Panc1 (cell line): ENCODE results near the gene STAG2. TPM values are rescaled to one million over a fixed set of nuclear protein-coding genes. Genes with fewer than 3 reads are reported as not detected.

Experiments
- ATAC-seq: fragments of 200-7000 bp; cut with Tn5 transposase; 2 replicates; pipeline ENCODE4 v1.9.1; 2020; ENCODE audit warnings: mild to moderate bottlenecking, moderate library complexity
- BruUV-seq: library from RNA; stranded (reverse); fragments of 400-500 nt; replicated peaks from 2 replicates; lab custom pipeline; 2021; lab: Mats Ljungman, UMichigan
- CTCF ChIA-PET: fragments of 300-600 bp; sonication (Branson Sonifier 250); formaldehyde crosslinking; loops from one replicate; lab custom pipeline; 2022; ENCODE audit warnings: antibody characterized with exemption; lab: Charles Lee
- POLR2A ChIA-PET: fragments of 300-600 bp; sonication (Branson Sonifier 250); formaldehyde crosslinking; loops from one replicate; lab custom pipeline; 2022; ENCODE audit warnings: antibody characterized with exemption; lab: Charles Lee
- DNase-seq: peaks from one replicate; pipeline ENCODE4 v3.0.0-alpha.2; 2010; ENCODE audit warnings: low read depth, low spot score
- H3K27ac ChIP-seq: 2 replicates; pipeline ENCODE4 v1.5.1; 2011; ENCODE audit warnings: mild to moderate bottlenecking, low read length, inconsistent platforms
- H3K27me3 ChIP-seq: fragments of 200-500 bp; sonication (Bioruptor generic); 2 replicates; pipeline ENCODE4 v1.6.0; 2014; ENCODE audit warnings: low read length, inconsistent platforms; ENCODE audit not compliant: control insufficient read depth, insufficient read depth
- H3K36me3 ChIP-seq: fragments of 200-500 bp; sonication (Bioruptor generic); 2 replicates; pipeline ENCODE4 v1.5.1; 2014; ENCODE audit warnings: inconsistent platforms, mild to moderate bottlenecking, low read length, moderate library complexity; ENCODE audit not compliant: control insufficient read depth, insufficient read depth
- H3K4me1 ChIP-seq: 2 replicates; pipeline ENCODE4 v1.5.1; 2011; ENCODE audit warnings: inconsistent platforms, mild to moderate bottlenecking, low read length, moderate library complexity; ENCODE audit not compliant: control insufficient read depth, insufficient read depth
- H3K4me3 ChIP-seq, 2 experiments: 2 replicates each; pipeline ENCODE4 v1.5.1; 2011 to 2012; ENCODE audit warnings: low read depth in 2 of 2, low read length in 2 of 2, mild to moderate bottlenecking in 2 of 2, inconsistent platforms in 1 of 2, moderate library complexity in 1 of 2
- H3K9me3 ChIP-seq: fragments of 200-500 bp; sonication (Bioruptor generic); 2 replicates; pipeline ENCODE4 v1.5.1; 2014; ENCODE audit warnings: low read depth, mild to moderate bottlenecking, inconsistent platforms, low read length, moderate library complexity; ENCODE audit not compliant: control insufficient read depth, insufficient read depth
- POLR2AphosphoS5 ChIP-seq: IDR thresholded peaks from 2 replicates; pipeline ENCODE4 v1.6.1; 2012; ENCODE audit warnings: mild to moderate bottlenecking, low read depth, low read length, moderate library complexity
- SIN3A ChIP-seq: IDR thresholded peaks from 2 replicates; pipeline ENCODE4 v1.6.1; 2012; ENCODE audit warnings: low read depth, mild to moderate bottlenecking, low read length, moderate library complexity, borderline replicate concordance; ENCODE audit not compliant: insufficient read depth
- TCF7L2 ChIP-seq: IDR thresholded peaks from 2 replicates; pipeline ENCODE4 v1.6.1; 2011; ENCODE audit warnings: mild to moderate bottlenecking, low read depth, low read length, inconsistent platforms
- in situ Hi-C: cut with HindIII; loops from 2 replicates; pipeline ENCODE4 v1.10.0; 2016; ENCODE audit warnings: low sequenced_read_pairs, low pct_unique_long_range_greater_than_20kb
- intact Hi-C: fragments of 100-400 bp; cut with micrococcal nuclease; formaldehyde crosslinking; loops from one replicate; pipeline ENCODE4 v1.10.0; 2022; ENCODE audit not compliant: unreplicated experiment
- total RNA-seq: library from RNA; stranded (reverse); gene quantifications from one replicate; pipeline ENCODE4 v1.2.1, GENCODE V29; 2021; ENCODE audit not compliant: unreplicated experiment
- TF ChIP-seq, protein P1 (sequence below), 2 experiments: IDR thresholded peaks; 2 replicates each; pipeline ENCODE4 v1.6.1; 2011 to 2012; ENCODE audit warnings: low read depth in 2 of 2, control low read depth in 1 of 2, low read length in 1 of 2, mild to moderate bottlenecking in 1 of 2, moderate library complexity in 1 of 2; ENCODE audit not compliant: insufficient read depth in 1 of 2
- TF ChIP-seq, protein P2 (sequence below): fragments of 450-650 bp; IDR thresholded peaks from 2 replicates; pipeline ENCODE4 v1.5.1; 2017; ENCODE audit warnings: mild to moderate bottlenecking

Gene STAG2
- total RNA-seq, 1 experiment from 2014 or later, result 94.5 TPM

DNA sequence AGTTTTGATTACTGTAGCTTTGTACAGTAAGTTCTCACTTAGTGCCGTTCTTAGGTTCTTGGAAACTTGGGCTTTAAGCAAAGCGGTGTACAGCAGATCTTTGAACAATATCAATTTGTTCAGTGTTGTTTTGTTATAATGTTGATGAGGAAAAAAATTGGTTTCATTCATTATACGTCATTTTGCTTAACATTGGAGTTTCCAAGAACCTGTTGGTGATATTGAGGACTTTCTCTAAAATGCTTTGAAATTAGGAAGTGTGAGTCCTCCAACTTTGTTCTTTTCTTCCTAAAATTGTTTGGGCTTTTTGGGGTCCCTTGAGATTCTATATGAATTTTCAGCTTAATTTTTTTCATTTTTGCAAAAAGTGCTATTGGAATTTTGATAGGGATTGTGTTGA, 49.1 kb downstream of the STAG2 start:
- TF ChIP-seq, protein P1, sequence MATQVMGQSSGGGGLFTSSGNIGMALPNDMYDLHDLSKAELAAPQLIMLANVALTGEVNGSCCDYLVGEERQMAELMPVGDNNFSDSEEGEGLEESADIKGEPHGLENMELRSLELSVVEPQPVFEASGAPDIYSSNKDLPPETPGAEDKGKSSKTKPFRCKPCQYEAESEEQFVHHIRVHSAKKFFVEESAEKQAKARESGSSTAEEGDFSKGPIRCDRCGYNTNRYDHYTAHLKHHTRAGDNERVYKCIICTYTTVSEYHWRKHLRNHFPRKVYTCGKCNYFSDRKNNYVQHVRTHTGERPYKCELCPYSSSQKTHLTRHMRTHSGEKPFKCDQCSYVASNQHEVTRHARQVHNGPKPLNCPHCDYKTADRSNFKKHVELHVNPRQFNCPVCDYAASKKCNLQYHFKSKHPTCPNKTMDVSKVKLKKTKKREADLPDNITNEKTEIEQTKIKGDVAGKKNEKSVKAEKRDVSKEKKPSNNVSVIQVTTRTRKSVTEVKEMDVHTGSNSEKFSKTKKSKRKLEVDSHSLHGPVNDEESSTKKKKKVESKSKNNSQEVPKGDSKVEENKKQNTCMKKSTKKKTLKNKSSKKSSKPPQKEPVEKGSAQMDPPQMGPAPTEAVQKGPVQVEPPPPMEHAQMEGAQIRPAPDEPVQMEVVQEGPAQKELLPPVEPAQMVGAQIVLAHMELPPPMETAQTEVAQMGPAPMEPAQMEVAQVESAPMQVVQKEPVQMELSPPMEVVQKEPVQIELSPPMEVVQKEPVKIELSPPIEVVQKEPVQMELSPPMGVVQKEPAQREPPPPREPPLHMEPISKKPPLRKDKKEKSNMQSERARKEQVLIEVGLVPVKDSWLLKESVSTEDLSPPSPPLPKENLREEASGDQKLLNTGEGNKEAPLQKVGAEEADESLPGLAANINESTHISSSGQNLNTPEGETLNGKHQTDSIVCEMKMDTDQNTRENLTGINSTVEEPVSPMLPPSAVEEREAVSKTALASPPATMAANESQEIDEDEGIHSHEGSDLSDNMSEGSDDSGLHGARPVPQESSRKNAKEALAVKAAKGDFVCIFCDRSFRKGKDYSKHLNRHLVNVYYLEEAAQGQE (IDR thresholded peaks at IDR 0.05; ENCODE audit: insufficient read depth in 1 of 2, low read depth in 2 of 2, low read length in 1 of 2), result no peak
- no peak for TF ChIP-seq TCF7L2
- H3K4me3 ChIP-seq, result no peak overlapping the region
- peaks cover 6% of the 10 kb centered on the region; the same call in 1 of the 2 replicates for H3K4me1 ChIP-seq
- in situ Hi-C loops (no loop called here), intact Hi-C loops (no loop called here)
- no peak for DNase-seq
- no peaks in the 10 kb centered on the region for H3K9me3 ChIP-seq
- no TSS peak for BruUV-seq
- ChIA-PET CTCF (no interaction called here), POLR2A (interaction anchor here (0.6 kb wide), 1 partner anchor 88 kb away, joined by 3 read pairs; no protein-coding TSS in a partner anchor)
- H3K36me3 ChIP-seq, result no peaks in the 10 kb centered on the region
- H3K27me3 ChIP-seq, result no peaks in the 10 kb centered on the region
- no peak overlapping the region for H3K27ac ChIP-seq
- ATAC-seq, result no peak

DNA sequence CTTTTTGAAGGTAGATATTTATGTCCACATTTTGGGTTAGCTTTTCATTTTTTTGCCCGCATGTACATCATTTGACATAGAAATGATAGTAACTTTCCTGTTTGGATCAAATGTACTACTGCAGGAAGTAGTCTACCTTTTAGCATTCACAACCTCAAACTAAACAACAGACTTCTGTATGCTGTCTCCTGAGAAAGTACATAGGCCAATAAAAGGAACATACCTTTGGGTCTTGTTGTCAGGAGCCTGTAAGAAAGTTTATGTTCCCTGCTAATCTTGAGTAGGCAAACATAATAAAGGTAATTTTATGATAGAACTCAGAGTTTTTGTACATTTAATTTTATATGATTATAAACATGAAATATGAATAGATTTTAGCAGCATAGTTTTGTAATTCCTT, 54.2 kb downstream of the STAG2 start:
- no TSS peak for BruUV-seq
- DNase-seq (no peak), ATAC-seq (no peak)
- H3K36me3 ChIP-seq, result no peaks in the 10 kb centered on the region
- ChIA-PET POLR2A (interaction anchor here (0.6 kb wide), 1 partner anchor 11 kb away, joined by 5 read pairs; no protein-coding TSS in a partner anchor), CTCF (interaction anchor here (0.6 kb wide), 1 partner anchor 457 kb away, joined by 11 read pairs; no protein-coding TSS in a partner anchor)
- no peaks in the 10 kb centered on the region for H3K9me3 ChIP-seq
- H3K27me3 ChIP-seq, result no peaks in the 10 kb centered on the region
- no peak overlapping the region for H3K4me3 ChIP-seq
- in situ Hi-C loops, result no loop called here
- intact Hi-C loops, result no loop called here
- no peak for TF ChIP-seq TCF7L2
- no peak for TF ChIP-seq SIN3A
- TF ChIP-seq, protein P2, sequence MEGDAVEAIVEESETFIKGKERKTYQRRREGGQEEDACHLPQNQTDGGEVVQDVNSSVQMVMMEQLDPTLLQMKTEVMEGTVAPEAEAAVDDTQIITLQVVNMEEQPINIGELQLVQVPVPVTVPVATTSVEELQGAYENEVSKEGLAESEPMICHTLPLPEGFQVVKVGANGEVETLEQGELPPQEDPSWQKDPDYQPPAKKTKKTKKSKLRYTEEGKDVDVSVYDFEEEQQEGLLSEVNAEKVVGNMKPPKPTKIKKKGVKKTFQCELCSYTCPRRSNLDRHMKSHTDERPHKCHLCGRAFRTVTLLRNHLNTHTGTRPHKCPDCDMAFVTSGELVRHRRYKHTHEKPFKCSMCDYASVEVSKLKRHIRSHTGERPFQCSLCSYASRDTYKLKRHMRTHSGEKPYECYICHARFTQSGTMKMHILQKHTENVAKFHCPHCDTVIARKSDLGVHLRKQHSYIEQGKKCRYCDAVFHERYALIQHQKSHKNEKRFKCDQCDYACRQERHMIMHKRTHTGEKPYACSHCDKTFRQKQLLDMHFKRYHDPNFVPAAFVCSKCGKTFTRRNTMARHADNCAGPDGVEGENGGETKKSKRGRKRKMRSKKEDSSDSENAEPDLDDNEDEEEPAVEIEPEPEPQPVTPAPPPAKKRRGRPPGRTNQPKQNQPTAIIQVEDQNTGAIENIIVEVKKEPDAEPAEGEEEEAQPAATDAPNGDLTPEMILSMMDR, result no peak
- no peak for TF ChIP-seq POLR2AphosphoS5
- TF ChIP-seq, protein P1 (IDR thresholded peaks at IDR 0.05; ENCODE audit: insufficient read depth in 1 of 2, low read depth in 2 of 2, low read length in 1 of 2), result no peak
- no peak overlapping the region for H3K27ac ChIP-seq
- H3K4me1 ChIP-seq, result peaks cover 4% of the 10 kb centered on the region; the same call in 1 of the 2 replicates
